ENCODE results near the gene ZNF117. TPM values are rescaled to one million over a fixed set of nuclear protein-coding genes. Genes with fewer than 3 reads are reported as not detected.

The ZNF117 gene
- total RNA-seq, 4 donors from 2014 or later: 3.1 to 22.3 (median 6.9) TPM

GRCh38 chr7:64998865-64999164, 8.0 kb upstream of the ZNF117 start:
- peaks cover 0 to 8% (median 0%) of the 10 kb centered on the region in 3 donors for H3K36me3 ChIP-seq
- no peaks in the 10 kb centered on the region for H3K4me1 ChIP-seq
- TF ChIP-seq POLR2A (IDR thresholded peaks at IDR 0.05) (no peak), CTCF (IDR thresholded peaks at IDR 0.05) (no peak)
- no peak overlapping the region for H3K27ac ChIP-seq
- DNase-seq: no peak
- H3K9me3 ChIP-seq: peaks cover 0 to 23% (median 11%) of the 10 kb centered on the region in 4 donors
- no peak overlapping the region for H3K4me3 ChIP-seq
- no peaks in the 10 kb centered on the region for H3K27me3 ChIP-seq

- peaks cover 0 to 8% (median 0%) of the 10 kb centered on the region in 3 donors for H3K36me3 ChIP-seq
- no peak overlapping the region for H3K4me3 ChIP-seq
- H3K4me1 ChIP-seq: no peaks in the 10 kb centered on the region
- no peaks in the 10 kb centered on the region for H3K27me3 ChIP-seq
- peaks cover 0 to 30% (median 10%) of the 10 kb centered on the region in 4 donors for H3K9me3 ChIP-seq
- DNase-seq: no peak
- no peak for TF ChIP-seq CTCF (IDR thresholded peaks at IDR 0.05)
- no peak for TF ChIP-seq POLR2A (IDR thresholded peaks at IDR 0.05)
- no peak overlapping the region for H3K27ac ChIP-seq
These were observed 7.1 kb upstream of the ZNF117 start for GRCh38 chr7:64997927-64998391.

- H3K27ac ChIP-seq: no peak overlapping the region
- DNase-seq: no peak
- H3K4me1 ChIP-seq: no peaks in the 10 kb centered on the region
- no peak for TF ChIP-seq POLR2A (IDR thresholded peaks at IDR 0.05)
- TF ChIP-seq CTCF (IDR thresholded peaks at IDR 0.05): no peak
- no peaks in the 10 kb centered on the region for H3K27me3 ChIP-seq
- peaks cover 0 to 30% (median 12%) of the 10 kb centered on the region in 4 donors for H3K9me3 ChIP-seq
- no peak overlapping the region for H3K4me3 ChIP-seq
- peaks cover 0 to 12% (median 0%) of the 10 kb centered on the region in 3 donors for H3K36me3 ChIP-seq
These were observed 6.5 kb upstream of the ZNF117 start for GRCh38 chr7:64997164-64997908.

- peaks cover 0 to 12% (median 0%) of the 10 kb centered on the region in 3 donors for H3K36me3 ChIP-seq
- no peak for DNase-seq
- TF ChIP-seq CTCF (IDR thresholded peaks at IDR 0.05): no peak
- TF ChIP-seq POLR2A (IDR thresholded peaks at IDR 0.05): no peak
- H3K4me3 ChIP-seq: no peak overlapping the region
- no peaks in the 10 kb centered on the region for H3K27me3 ChIP-seq
- no peaks in the 10 kb centered on the region for H3K4me1 ChIP-seq
- H3K27ac ChIP-seq: no peak overlapping the region
- H3K9me3 ChIP-seq: peaks cover 0 to 30% (median 15%) of the 10 kb centered on the region in 4 donors
These were observed 5.5 kb upstream of the ZNF117 start for GRCh38 chr7:64996305-64996704.

- TF ChIP-seq CTCF (IDR thresholded peaks at IDR 0.05) (no peak), POLR2A (IDR thresholded peaks at IDR 0.05) (no peak)
- Histone ChIP-seq H3K36me3 (peaks cover 0 to 8% (median 0%) of the 10 kb centered on the region in 3 donors), H3K27me3 (no peaks in the 10 kb centered on the region), H3K9me3 (peaks cover 0 to 32% (median 15%) of the 10 kb centered on the region in 4 donors), H3K4me3 (no peak overlapping the region), H3K27ac (no peak overlapping the region), H3K4me1 (no peaks in the 10 kb centered on the region)
- DNase-seq: no peak
These were observed 3.1 kb upstream of the ZNF117 start for GRCh38 chr7:64993901-64994300.

Data from Peyer's patch (tissue), 4 donors.